Activated T-cell treated with anti-CD3 and anti-CD28 coated beads, Interleukin-2, amount 50 U/mL, for 24 hours (primary cell): Measurements from ENCODE around the gene VAMP8.
"Not testable (repeated sequence)": the region's sequence is repeated elsewhere in the genome, so short reads cannot be mapped to it uniquely, and the experiment has no call there.

Experiments
- DNase-seq: peaks from one replicate; pipeline ENCODE4 v3.0.0-alpha.2; 2020
- H3K27ac Mint-ChIP-seq: 2 replicates; pipeline ENCODE4 v1.8.0; 2020; ENCODE audit warnings: mild to moderate bottlenecking, mixed read lengths
- H3K27me3 Mint-ChIP-seq: 2 replicates; pipeline ENCODE4 v1.8.0; 2020; ENCODE audit warnings: mixed read lengths
- H3K36me3 Mint-ChIP-seq: 2 replicates; pipeline ENCODE4 v1.8.0; 2020; ENCODE audit warnings: low read depth, mixed read lengths
- H3K4me1 Mint-ChIP-seq: 2 replicates; pipeline ENCODE4 v1.8.0; 2020; ENCODE audit warnings: low read depth, mixed read lengths
- H3K4me3 Mint-ChIP-seq: 2 replicates; pipeline ENCODE4 v1.8.0; 2020; ENCODE audit warnings: mild to moderate bottlenecking, moderate library complexity, mixed read lengths
- H3K9me3 Mint-ChIP-seq: 2 replicates; pipeline ENCODE4 v1.8.0; 2020; ENCODE audit warnings: mixed read lengths

VAMP8 gene

GRCh38 chr2:85554980-85555612 is 22.3 kb upstream of the VAMP8 start:
- Mint-ChIP-seq H3K4me3 (no peak overlapping the region), H3K36me3 (peaks cover 93% of the 10 kb centered on the region)

DNA sequence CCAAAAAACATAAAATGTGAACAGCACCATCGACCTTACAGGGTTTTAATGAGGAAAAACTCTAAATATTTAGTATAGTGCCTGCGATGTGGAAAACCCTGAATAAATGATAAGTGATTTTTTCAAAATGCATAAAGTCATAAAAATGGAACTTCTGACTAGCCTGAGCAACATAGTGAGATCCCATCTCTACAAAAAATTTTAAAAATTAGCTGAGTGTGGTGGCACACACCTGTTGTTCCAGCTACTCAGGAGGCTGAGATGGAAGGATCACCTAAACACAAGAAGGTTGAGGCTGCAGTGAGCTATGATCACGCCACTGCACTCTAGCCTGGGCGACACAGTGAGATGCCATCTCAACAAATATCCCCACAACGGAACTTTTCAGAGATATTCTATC is 20.3 kb upstream of the VAMP8 start:
- Mint-ChIP-seq H3K4me3 (no peak overlapping the region), H3K36me3 (peaks cover 81% of the 10 kb centered on the region), H3K9me3 (no peaks in the 10 kb centered on the region), H3K27me3 (no peaks in the 10 kb centered on the region), H3K4me1 (peaks cover 37% of the 10 kb centered on the region), H3K27ac (no peak overlapping the region)
- no peak for DNase-seq

More at GRCh38 chr2:85554980-85555612, 22.3 kb upstream of the VAMP8 start:
- Mint-ChIP-seq H3K27me3 (no peaks in the 10 kb centered on the region), H3K9me3 (no peaks in the 10 kb centered on the region), H3K27ac (peak overlapping the region; percentile 18), H3K4me1 (peaks cover 29% of the 10 kb centered on the region)
- no peak for DNase-seq

GRCh38 chr2:85558160-85558559 is 19.2 kb upstream of the VAMP8 start:
- H3K4me1 Mint-ChIP-seq: peaks cover 38% of the 10 kb centered on the region
- no peak for DNase-seq
- peak overlapping the region; percentile 53 for H3K27ac Mint-ChIP-seq
- no peak overlapping the region for H3K4me3 Mint-ChIP-seq
- peaks cover 71% of the 10 kb centered on the region for H3K36me3 Mint-ChIP-seq
- no peaks in the 10 kb centered on the region for H3K27me3 Mint-ChIP-seq
- H3K9me3 Mint-ChIP-seq: no peaks in the 10 kb centered on the region

GRCh38 chr2:85560403-85560726 is 17.0 kb upstream of the VAMP8 start:
- H3K4me3 Mint-ChIP-seq: peak overlapping the region; percentile 94
- not testable (repeated sequence) for H3K9me3 Mint-ChIP-seq, DNase-seq, H3K27me3 Mint-ChIP-seq
- peaks cover 40% of the 10 kb centered on the region for H3K4me1 Mint-ChIP-seq
- peaks cover 50% of the 10 kb centered on the region for H3K36me3 Mint-ChIP-seq
- peak overlapping the region; percentile 98 for H3K27ac Mint-ChIP-seq

DNA sequence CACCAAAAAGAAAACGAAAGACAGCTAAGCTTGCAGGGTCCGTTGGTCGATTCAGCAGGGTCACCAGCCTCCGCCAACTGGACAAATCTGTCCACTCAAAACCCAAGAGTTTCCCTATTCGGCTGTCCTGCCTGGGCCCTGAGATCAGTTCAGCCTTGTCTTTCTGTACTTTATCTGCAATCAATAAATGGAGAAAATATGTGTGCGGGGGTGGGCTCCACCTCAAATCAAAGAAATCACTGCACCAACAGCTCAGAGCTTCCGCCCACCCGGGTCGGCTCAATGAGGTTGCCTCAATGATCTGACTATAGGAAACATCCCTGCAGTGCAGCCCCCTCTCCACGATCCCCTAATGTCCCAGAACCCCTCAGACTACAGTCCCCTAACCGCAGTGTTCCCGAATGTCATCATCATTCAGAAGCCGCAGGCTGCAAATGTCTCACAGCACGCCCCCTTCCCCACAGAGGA is 16.5 kb upstream of the VAMP8 start:
- Mint-ChIP-seq H3K4me1 (peaks cover 39% of the 10 kb centered on the region), H3K4me3 (peak overlapping the region; percentile 94), H3K9me3 (no peaks in the 10 kb centered on the region), H3K27me3 (no peaks in the 10 kb centered on the region), H3K27ac (peak overlapping the region; percentile 98), H3K36me3 (peaks cover 46% of the 10 kb centered on the region)
- no peak for DNase-seq

- H3K27me3 Mint-ChIP-seq: no peaks in the 10 kb centered on the region
- no peaks in the 10 kb centered on the region for H3K9me3 Mint-ChIP-seq
- peak; percentile 97 for DNase-seq
- H3K27ac Mint-ChIP-seq: peak within 1 kb of the TSS; percentile 98
- H3K36me3 Mint-ChIP-seq: peaks cover 39% of the 10 kb centered on the region
- H3K4me3 Mint-ChIP-seq: peak within 1 kb of the TSS; percentile 94
- peaks cover 39% of the 10 kb centered on the region for H3K4me1 Mint-ChIP-seq
Measured at GRCh38 chr2:85561280-85562212, 15.8 kb upstream of the VAMP8 start, which contains the start of gene GGCX. Gene GGCX (minus strand): TSS chr2:85561493. CDS start chr2:85561428, 65 bp downstream.

- H3K4me3 Mint-ChIP-seq: no peak overlapping the region
- H3K27ac Mint-ChIP-seq: peak overlapping the region; percentile 0
- H3K9me3 Mint-ChIP-seq: no peaks in the 10 kb centered on the region
- peaks cover 16% of the 10 kb centered on the region for H3K36me3 Mint-ChIP-seq
- peaks cover 25% of the 10 kb centered on the region for H3K4me1 Mint-ChIP-seq
- no peak for DNase-seq
- H3K27me3 Mint-ChIP-seq: no peaks in the 10 kb centered on the region
Measured at GRCh38 chr2:85564144-85564563, 13.2 kb upstream of the VAMP8 start.

GRCh38 chr2:85566265-85566664 is 11.1 kb upstream of the VAMP8 start:
- Mint-ChIP-seq H3K27me3 (no peaks in the 10 kb centered on the region), H3K4me3 (no peak overlapping the region), H3K4me1 (peaks cover 8% of the 10 kb centered on the region), H3K36me3 (peaks cover 4% of the 10 kb centered on the region), H3K27ac (no peak overlapping the region), H3K9me3 (no peaks in the 10 kb centered on the region)
- no peak for DNase-seq

- no peak for DNase-seq
- Mint-ChIP-seq H3K4me1 (peaks cover 26% of the 10 kb centered on the region), H3K27ac (no peak overlapping the region), H3K4me3 (no peak overlapping the region), H3K27me3 (no peaks in the 10 kb centered on the region), H3K36me3 (peaks cover 28% of the 10 kb centered on the region), H3K9me3 (no peaks in the 10 kb centered on the region)
Measured at GRCh38 chr2:85575739-85576138, 1.6 kb upstream of the VAMP8 start.

DNA sequence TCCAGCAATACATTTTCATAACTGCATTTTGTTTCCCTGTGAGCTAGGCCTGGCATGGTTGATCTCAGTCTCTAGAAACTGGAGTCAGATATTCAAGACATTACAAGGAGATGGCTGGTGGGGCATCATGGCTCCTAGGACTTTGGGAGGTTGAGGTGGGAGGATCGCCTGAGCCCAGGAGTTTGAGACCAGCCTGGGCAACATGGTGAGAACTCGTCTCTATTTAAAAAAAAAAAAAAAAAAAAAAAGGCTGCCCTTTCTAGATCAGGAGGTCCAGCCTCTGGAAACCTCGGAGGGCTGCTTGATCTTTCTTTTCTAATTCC is 362 bp upstream of the VAMP8 start:
- peak overlapping the region; percentile 93 for H3K27ac Mint-ChIP-seq
- DNase-seq: no peak
- H3K36me3 Mint-ChIP-seq: peaks cover 35% of the 10 kb centered on the region
- H3K4me1 Mint-ChIP-seq: peaks cover 31% of the 10 kb centered on the region
- H3K27me3 Mint-ChIP-seq: no peaks in the 10 kb centered on the region
- H3K9me3 Mint-ChIP-seq: no peaks in the 10 kb centered on the region
- peak overlapping the region; percentile 98 for H3K4me3 Mint-ChIP-seq

GRCh38 chr2:85578243-85579180 is 1.1 kb downstream of the VAMP8 start:
- Mint-ChIP-seq H3K4me1 (peaks cover 40% of the 10 kb centered on the region), H3K27me3 (no peaks in the 10 kb centered on the region), H3K36me3 (peaks cover 49% of the 10 kb centered on the region), H3K27ac (peak overlapping the region; percentile 93), H3K9me3 (no peaks in the 10 kb centered on the region), H3K4me3 (peak overlapping the region; percentile 98)
- peak; percentile 51 for DNase-seq

- peaks cover 46% of the 10 kb centered on the region for H3K4me1 Mint-ChIP-seq
- peak overlapping the region; percentile 98 for H3K4me3 Mint-ChIP-seq
- no peak for DNase-seq
- H3K27me3 Mint-ChIP-seq: no peaks in the 10 kb centered on the region
- H3K36me3 Mint-ChIP-seq: peaks cover 54% of the 10 kb centered on the region
- no peaks in the 10 kb centered on the region for H3K9me3 Mint-ChIP-seq
- peak overlapping the region; percentile 93 for H3K27ac Mint-ChIP-seq
Measured at GRCh38 chr2:85579266-85579935, 2.0 kb downstream of the VAMP8 start.

DNA sequence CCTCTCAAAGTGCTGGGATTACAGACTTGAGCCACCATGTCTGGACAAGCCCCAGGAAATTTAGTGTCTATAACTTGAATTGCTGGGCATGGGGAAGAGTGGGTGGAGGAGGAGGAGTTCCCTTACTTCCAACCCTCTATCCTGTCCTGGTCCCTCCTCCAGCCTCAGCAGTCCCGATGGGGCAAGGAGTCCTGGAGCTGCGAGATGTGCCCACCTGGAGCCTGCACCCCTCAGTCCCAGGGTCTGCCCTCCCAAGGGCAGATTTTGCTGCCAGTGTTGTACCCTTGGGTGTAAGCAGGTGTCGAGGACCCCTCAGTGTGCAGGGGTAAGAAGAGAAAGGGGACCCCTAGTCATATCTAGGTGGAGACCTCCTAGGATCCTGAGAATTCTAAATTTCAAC is 2.8 kb downstream of the VAMP8 start:
- H3K9me3 Mint-ChIP-seq: no peaks in the 10 kb centered on the region
- no peak overlapping the region for H3K4me3 Mint-ChIP-seq
- DNase-seq: no peak
- peaks cover 53% of the 10 kb centered on the region for H3K4me1 Mint-ChIP-seq
- H3K27me3 Mint-ChIP-seq: no peaks in the 10 kb centered on the region
- H3K27ac Mint-ChIP-seq: no peak overlapping the region
- H3K36me3 Mint-ChIP-seq: peaks cover 54% of the 10 kb centered on the region

GRCh38 chr2:85582492-85582891 is 5.1 kb downstream of the VAMP8 start:
- H3K27me3 Mint-ChIP-seq: no peaks in the 10 kb centered on the region
- DNase-seq: no peak
- no peaks in the 10 kb centered on the region for H3K9me3 Mint-ChIP-seq
- H3K4me1 Mint-ChIP-seq: peaks cover 63% of the 10 kb centered on the region
- H3K4me3 Mint-ChIP-seq: no peak overlapping the region
- peaks cover 51% of the 10 kb centered on the region for H3K36me3 Mint-ChIP-seq
- H3K27ac Mint-ChIP-seq: peak overlapping the region; percentile 42
